CD4-positive, alpha-beta T cell treated with Interleukin-17A for 4 hours (primary cell): ENCODE data around the gene AHRR.

ENCODE experiments used
- DNase-seq: peaks from one replicate; pipeline ENCODE4 v3.0.0-alpha.2; 2020; ENCODE audit warnings: mixed read lengths

AHRR gene

GRCh38 chr5:446066-446882 is 124.8 kb downstream of the AHRR start:
- DNase-seq, result no peak

GRCh38 chr5:446883-447263 is 125.4 kb downstream of the AHRR start:
- DNase-seq, result no peak

- DNase-seq, result no peak
Measured at GRCh38 chr5:447501-447900, 126.0 kb downstream of the AHRR start.

- no peak for DNase-seq
Measured at GRCh38 chr5:448061-448765, 126.7 kb downstream of the AHRR start.

GRCh38 chr5:448766-449090 is 127.2 kb downstream of the AHRR start:
- DNase-seq, result no peak

- no peak for DNase-seq
Measured at GRCh38 chr5:449151-449550, 127.6 kb downstream of the AHRR start.

GRCh38 chr5:451587-452458 is 130.3 kb downstream of the AHRR start:
- no peak for DNase-seq

GRCh38 chr5:452978-453710 is 131.6 kb downstream of the AHRR start:
- no peak for DNase-seq

GRCh38 chr5:453725-454481 is 132.4 kb downstream of the AHRR start:
- DNase-seq, result no peak

GRCh38 chr5:454936-455335 is 133.4 kb downstream of the AHRR start:
- DNase-seq, result no peak

GRCh38 chr5:455806-456205 is 134.3 kb downstream of the AHRR start:
- no peak for DNase-seq

GRCh38 chr5:456351-457194 is 135.1 kb downstream of the AHRR start:
- DNase-seq, result no peak

GRCh38 chr5:457195-457961 is 135.9 kb downstream of the AHRR start:
- DNase-seq, result no peak

GRCh38 chr5:458547-459353 is 137.2 kb downstream of the AHRR start:
- peak; percentile 36 for DNase-seq

GRCh38 chr5:459562-460272 is 138.2 kb downstream of the AHRR start:
- no peak for DNase-seq

GRCh38 chr5:460273-460625 is 138.7 kb downstream of the AHRR start:
- DNase-seq, result no peak

GRCh38 chr5:462051-462481 is 140.6 kb downstream of the AHRR start:
- no peak for DNase-seq

- DNase-seq, result no peak
Measured at GRCh38 chr5:463301-463700, 141.8 kb downstream of the AHRR start.

- peak; percentile 86 for DNase-seq
Measured at GRCh38 chr5:463952-464351, 142.4 kb downstream of the AHRR start.
